Keratinocyte (primary cell): ENCODE measurements around the gene VAV1.

Experiments used
- CTCF ChIP-seq, 3 experiments: IDR thresholded peaks in 1 of 3; conservative IDR thresholded peaks in 1 of 3; optimal IDR thresholded peaks in 1 of 3; 2 replicates in 2 of 3; 3 replicates in 1 of 3; pipeline versions ENCODE3 to v1.5.1; 2011; ENCODE audit warnings: low read length in 3 of 3, mild to moderate bottlenecking in 3 of 3, moderate library complexity in 2 of 3, control low read depth in 1 of 3, inconsistent platforms in 1 of 3; ENCODE audit not compliant: insufficient read depth in 2 of 3; ENCODE audit errors: extremely low read depth in 1 of 3
- EZH2 ChIP-seq: IDR thresholded peaks from one replicate; pipeline ENCODE4 v1.6.1; 2012; ENCODE audit warnings: inconsistent platforms, mild to moderate bottlenecking, low read length, moderate library complexity

- TF ChIP-seq CTCF (optimal IDR thresholded peaks at IDR 0.05 in 1 of 3, IDR thresholded peaks at IDR 0.05 in 1 of 3, conservative IDR thresholded peaks at IDR 0.05 in 1 of 3; ENCODE audit: extremely low read depth in 1 of 3, insufficient read depth in 2 of 3, low read length in 3 of 3) (no peak), EZH2 (no peak)
Measured at GRCh38 chr19:6740589-6741343, 31.7 kb upstream of the VAV1 start.
